ENCODE measurements around the gene COCH. TPM values are rescaled to one million over a fixed set of nuclear protein-coding genes. Genes with fewer than 3 reads are reported as not detected.

The COCH gene
- total RNA-seq, 1 experiment from 2014 or later: 87.6 TPM

- BruUV-seq (replicated peaks): no TSS peak
- Histone ChIP-seq H3K9me3 (ENCODE audit: low read depth, low read length, poor library complexity, severe bottlenecking) (no peaks in the 10 kb centered on the region), H3K4me3 (ENCODE audit: low read depth, low read length, poor library complexity, severe bottlenecking) (no peak overlapping the region), H3K4me1 (ENCODE audit: insufficient read depth, low read length, poor library complexity, severe bottlenecking) (no peaks in the 10 kb centered on the region), H3K27ac (ENCODE audit: low read depth, low read length, poor library complexity, severe bottlenecking) (no peak overlapping the region), H3K36me3 (ENCODE audit: insufficient read depth, low read length, poor library complexity, severe bottlenecking) (no peaks in the 10 kb centered on the region), H3K27me3 (replicated peaks; ENCODE audit: insufficient read depth, low read depth, low read length, poor library complexity) (peaks cover 2% of the 10 kb centered on the region)
- no peak for TF ChIP-seq EZH2 (IDR thresholded peaks at IDR 0.05; ENCODE audit: borderline replicate concordance, low read depth, low read length, poor library complexity, severe bottlenecking)
- TF ChIP-seq CTCF (conservative IDR thresholded peaks at IDR 0.05; ENCODE audit: low read depth, low read length): no peak
- intact Hi-C loops (cut with micrococcal nuclease; ENCODE audit: unreplicated experiment): no loop called here
- no peak for DNase-seq (ENCODE audit: low spot score)
- POLR2A ChIA-PET (ENCODE audit: low non-redundant PET): no interaction called here
- CTCF ChIA-PET: no interaction called here
These were observed 5.6 kb upstream of the COCH start for GRCh38 chr14:30868736-30869135.

- Histone ChIP-seq H3K4me3 (ENCODE audit: low read depth, low read length, poor library complexity, severe bottlenecking) (no peak overlapping the region), H3K27me3 (replicated peaks; ENCODE audit: insufficient read depth, low read depth, low read length, poor library complexity) (no peaks in the 10 kb centered on the region), H3K4me1 (ENCODE audit: insufficient read depth, low read length, poor library complexity, severe bottlenecking) (no peaks in the 10 kb centered on the region), H3K36me3 (ENCODE audit: insufficient read depth, low read length, poor library complexity, severe bottlenecking) (no peaks in the 10 kb centered on the region), H3K27ac (ENCODE audit: low read depth, low read length, poor library complexity, severe bottlenecking) (no peak overlapping the region), H3K9me3 (ENCODE audit: low read depth, low read length, poor library complexity, severe bottlenecking) (no peaks in the 10 kb centered on the region)
- DNase-seq (ENCODE audit: low spot score): peak; percentile 20
- no TSS peak for BruUV-seq (replicated peaks)
- CTCF ChIA-PET: no interaction called here
- POLR2A ChIA-PET (ENCODE audit: low non-redundant PET): no interaction called here
- intact Hi-C loops (cut with micrococcal nuclease; ENCODE audit: unreplicated experiment): no loop called here
- TF ChIP-seq CTCF (conservative IDR thresholded peaks at IDR 0.05; ENCODE audit: low read depth, low read length): no peak
- TF ChIP-seq EZH2 (IDR thresholded peaks at IDR 0.05; ENCODE audit: borderline replicate concordance, low read depth, low read length, poor library complexity, severe bottlenecking): no peak
These were observed 4.7 kb upstream of the COCH start for GRCh38 chr14:30869551-30870155.

GRCh38 chr14:30872602-30873001, 1.8 kb upstream of the COCH start:
- H3K4me1 ChIP-seq (ENCODE audit: insufficient read depth, low read length, poor library complexity, severe bottlenecking): peaks cover 10% of the 10 kb centered on the region
- TF ChIP-seq CTCF (conservative IDR thresholded peaks at IDR 0.05; ENCODE audit: low read depth, low read length): no peak
- no peak for TF ChIP-seq EZH2 (IDR thresholded peaks at IDR 0.05; ENCODE audit: borderline replicate concordance, low read depth, low read length, poor library complexity, severe bottlenecking)
- peaks cover 4% of the 10 kb centered on the region for H3K36me3 ChIP-seq (ENCODE audit: insufficient read depth, low read length, poor library complexity, severe bottlenecking)
- H3K4me3 ChIP-seq (ENCODE audit: low read depth, low read length, poor library complexity, severe bottlenecking): no peak overlapping the region
- ChIA-PET CTCF (no interaction called here), POLR2A (ENCODE audit: low non-redundant PET) (no interaction called here)
- H3K27me3 ChIP-seq (replicated peaks; ENCODE audit: insufficient read depth, low read depth, low read length, poor library complexity): no peaks in the 10 kb centered on the region
- no TSS peak for BruUV-seq (replicated peaks)
- no peak overlapping the region for H3K27ac ChIP-seq (ENCODE audit: low read depth, low read length, poor library complexity, severe bottlenecking)
- DNase-seq (ENCODE audit: low spot score): peak; percentile 7
- intact Hi-C loops (cut with micrococcal nuclease; ENCODE audit: unreplicated experiment): no loop called here
- H3K9me3 ChIP-seq (ENCODE audit: low read depth, low read length, poor library complexity, severe bottlenecking): no peaks in the 10 kb centered on the region
